ENCODE results near the gene SAT2. TPM values are rescaled to one million over a fixed set of nuclear protein-coding genes. Genes with fewer than 3 reads are reported as not detected.
A peak's percentile ranks its signal among the peaks of the same experiment; 100 is the strongest.

SAT2 gene
- total and polyA plus RNA-seq, 2 experiments from 2014 or later: 56.7 to 69.4 TPM

DNA sequence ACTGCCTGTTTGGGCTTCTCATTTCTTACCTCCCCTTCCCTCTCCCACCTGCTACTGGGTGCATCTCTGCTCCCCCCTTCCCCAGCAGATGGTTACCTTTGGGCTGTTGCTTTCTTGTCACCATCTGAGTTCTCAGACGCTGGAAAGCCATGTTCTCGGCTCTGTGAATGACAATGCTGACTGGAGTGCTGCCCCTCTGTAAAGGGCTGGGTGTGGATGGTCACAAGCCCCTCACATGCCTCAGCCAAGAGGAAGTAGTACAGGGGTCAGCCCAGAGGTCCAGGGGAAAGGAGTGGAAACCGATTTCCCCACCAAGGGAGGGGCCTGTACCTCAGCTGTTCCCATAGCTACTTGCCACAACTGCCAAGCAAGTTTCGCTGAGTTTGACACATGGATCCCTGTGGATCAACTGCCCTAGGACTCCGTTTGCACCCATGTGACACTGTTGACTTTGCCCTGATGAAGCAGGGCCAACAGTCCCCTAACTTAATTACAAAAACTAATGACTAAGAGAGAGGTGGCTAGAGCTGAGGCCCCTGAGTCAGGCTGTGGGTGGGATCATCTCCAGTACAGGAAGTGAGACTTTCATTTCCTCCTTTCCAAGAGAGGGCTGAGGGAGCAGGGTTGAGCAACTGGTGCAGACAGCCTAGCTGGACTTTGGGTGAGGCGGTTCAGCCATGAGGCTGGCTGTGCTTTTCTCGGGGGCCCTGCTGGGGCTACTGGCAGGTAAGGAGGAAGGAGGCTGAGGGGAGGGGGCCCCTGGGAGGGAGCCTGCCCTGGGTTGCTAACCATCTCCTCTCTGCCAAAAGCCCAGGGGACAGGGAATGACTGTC, 48.4 kb downstream of the SAT2 start, which contains the start of gene CD68:
Gene CD68 (plus strand): TSS at position 638 of the 833 bp plus-strand sequence. CDS start 40 bp downstream, at position 678.
- peaks cover 42% of the 10 kb centered on the region for H3K36me3 ChIP-seq (ENCODE audit: insufficient read depth)
- Mint-ChIP-seq H3K4me1 (peaks cover 72% of the 10 kb centered on the region), H3K9me3 (peaks cover 7% of the 10 kb centered on the region; the same call in 2 of the 3 replicates), H3K27me3 (ENCODE audit: insufficient read depth, low read depth, poor library complexity) (peaks cover 58% of the 10 kb centered on the region), H3K27ac (peak within 1 kb of the TSS; percentile 88), H3K4me3 (peak within 1 kb of the TSS; percentile 40; the same call in 2 of the 3 replicates), H3K36me3 (ENCODE audit: low read depth) (peaks cover 80% of the 10 kb centered on the region)
- TF ChIP-seq EZH2 (IDR thresholded peaks at IDR 0.05; ENCODE audit: low read depth, unreplicated experiment) (no peak), POLR2AphosphoS5 (IDR thresholded peaks at IDR 0.05; ENCODE audit: low read depth) (peak; percentile 92)
- H3K9me2 ChIP-seq (ENCODE audit: insufficient read depth): no peaks in the 10 kb centered on the region; the same call in 1 of the 2 replicates
- H3K4me2 ChIP-seq: no peak within 1 kb of the TSS
- no peaks in the 10 kb centered on the region for H3K27me3 ChIP-seq (ENCODE audit: insufficient read depth)
- peak; percentile 29 for ATAC-seq
- H3K27ac ChIP-seq (ENCODE audit: low read depth): peak within 1 kb of the TSS; percentile 79; the same call in 1 of the 2 replicates
- peaks cover 46% of the 10 kb centered on the region for H3K79me2 ChIP-seq (replicated peaks; ENCODE audit: insufficient read depth)
- H2AFZ ChIP-seq: no peak within 1 kb of the TSS
- H4K20me1 ChIP-seq (replicated peaks; ENCODE audit: insufficient read depth): peaks cover 35% of the 10 kb centered on the region
- peaks cover 75% of the 10 kb centered on the region for H3F3A ChIP-seq (replicated peaks; ENCODE audit: low read depth)
- peak; percentile 73 for DNase-seq (ENCODE audit: low spot score)
- no peak within 1 kb of the TSS for H3K4me3 ChIP-seq
- H3K4me1 ChIP-seq (ENCODE audit: insufficient read depth): peaks cover 39% of the 10 kb centered on the region

DNA sequence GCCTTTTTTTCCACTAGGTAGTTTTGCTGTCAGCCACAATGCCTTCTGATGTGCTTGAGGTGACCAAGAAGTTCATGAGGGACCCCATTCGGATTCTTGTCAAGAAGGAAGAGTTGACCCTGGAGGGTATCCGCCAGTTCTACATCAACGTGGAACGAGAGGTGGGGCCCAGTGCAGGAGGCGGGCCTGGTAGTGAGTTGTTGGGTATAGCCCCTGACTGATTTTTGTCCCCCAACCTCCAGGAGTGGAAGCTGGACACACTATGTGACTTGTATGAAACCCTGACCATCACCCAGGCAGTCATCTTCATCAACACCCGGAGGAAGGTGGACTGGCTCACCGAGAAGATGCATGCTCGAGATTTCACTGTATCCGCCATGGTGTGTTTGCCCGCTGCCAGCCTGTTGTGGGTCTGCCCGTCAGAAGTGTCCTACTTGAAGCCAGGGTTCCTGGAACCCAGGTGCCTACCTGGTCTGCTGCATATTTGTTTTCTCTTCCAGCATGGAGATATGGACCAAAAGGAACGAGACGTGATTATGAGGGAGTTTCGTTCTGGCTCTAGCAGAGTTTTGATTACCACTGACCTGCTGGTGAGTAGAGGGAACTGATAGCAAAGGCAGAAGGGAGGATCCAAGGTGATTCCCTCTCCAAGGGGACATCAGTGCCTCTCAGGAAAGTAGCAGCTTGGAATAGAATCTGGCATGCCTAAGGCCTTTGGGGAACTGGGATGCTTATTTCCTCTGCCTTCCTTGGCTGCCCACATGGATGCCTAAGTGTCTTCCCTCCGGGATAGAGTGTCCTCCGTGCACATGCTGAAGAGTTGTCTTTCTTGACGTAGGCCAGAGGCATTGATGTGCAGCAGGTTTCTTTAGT, 50.1 kb downstream of the SAT2 start:
- Mint-ChIP-seq H3K27me3 (ENCODE audit: insufficient read depth, low read depth, poor library complexity) (peaks cover 62% of the 10 kb centered on the region), H3K36me3 (ENCODE audit: low read depth) (peaks cover 93% of the 10 kb centered on the region), H3K4me1 (peaks cover 70% of the 10 kb centered on the region), H3K27ac (peak overlapping the region; percentile 64), H3K9me3 (peaks cover 16% of the 10 kb centered on the region; the same call in 2 of the 3 replicates), H3K4me3 (peak overlapping the region; percentile 90; the same call in 1 of the 3 replicates)
- H3K79me2 ChIP-seq (replicated peaks; ENCODE audit: insufficient read depth): peaks cover 59% of the 10 kb centered on the region
- H3K4me2 ChIP-seq: no peak overlapping the region
- peaks cover 82% of the 10 kb centered on the region for H3F3A ChIP-seq (replicated peaks; ENCODE audit: low read depth)
- DNase-seq (ENCODE audit: low spot score) (no peak), ATAC-seq (no peak)
- H3K9me2 ChIP-seq (ENCODE audit: insufficient read depth): no peaks in the 10 kb centered on the region
- H3K36me3 ChIP-seq (ENCODE audit: insufficient read depth): peaks cover 46% of the 10 kb centered on the region
- peak overlapping the region; percentile 97 for H3K27ac ChIP-seq (ENCODE audit: low read depth)
- H4K20me1 ChIP-seq (replicated peaks; ENCODE audit: insufficient read depth): peaks cover 40% of the 10 kb centered on the region
- no peak overlapping the region for H2AFZ ChIP-seq
- H3K4me1 ChIP-seq (ENCODE audit: insufficient read depth): peaks cover 40% of the 10 kb centered on the region
- no peak overlapping the region for H3K4me3 ChIP-seq
- TF ChIP-seq, protein P1, sequence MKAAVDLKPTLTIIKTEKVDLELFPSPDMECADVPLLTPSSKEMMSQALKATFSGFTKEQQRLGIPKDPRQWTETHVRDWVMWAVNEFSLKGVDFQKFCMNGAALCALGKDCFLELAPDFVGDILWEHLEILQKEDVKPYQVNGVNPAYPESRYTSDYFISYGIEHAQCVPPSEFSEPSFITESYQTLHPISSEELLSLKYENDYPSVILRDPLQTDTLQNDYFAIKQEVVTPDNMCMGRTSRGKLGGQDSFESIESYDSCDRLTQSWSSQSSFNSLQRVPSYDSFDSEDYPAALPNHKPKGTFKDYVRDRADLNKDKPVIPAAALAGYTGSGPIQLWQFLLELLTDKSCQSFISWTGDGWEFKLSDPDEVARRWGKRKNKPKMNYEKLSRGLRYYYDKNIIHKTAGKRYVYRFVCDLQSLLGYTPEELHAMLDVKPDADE (IDR thresholded peaks at IDR 0.05): no peak
- TF ChIP-seq POLR2AphosphoS5 (IDR thresholded peaks at IDR 0.05; ENCODE audit: low read depth): peak; percentile 20; the same call in 1 of the 2 replicates
- TF ChIP-seq, protein P2, sequence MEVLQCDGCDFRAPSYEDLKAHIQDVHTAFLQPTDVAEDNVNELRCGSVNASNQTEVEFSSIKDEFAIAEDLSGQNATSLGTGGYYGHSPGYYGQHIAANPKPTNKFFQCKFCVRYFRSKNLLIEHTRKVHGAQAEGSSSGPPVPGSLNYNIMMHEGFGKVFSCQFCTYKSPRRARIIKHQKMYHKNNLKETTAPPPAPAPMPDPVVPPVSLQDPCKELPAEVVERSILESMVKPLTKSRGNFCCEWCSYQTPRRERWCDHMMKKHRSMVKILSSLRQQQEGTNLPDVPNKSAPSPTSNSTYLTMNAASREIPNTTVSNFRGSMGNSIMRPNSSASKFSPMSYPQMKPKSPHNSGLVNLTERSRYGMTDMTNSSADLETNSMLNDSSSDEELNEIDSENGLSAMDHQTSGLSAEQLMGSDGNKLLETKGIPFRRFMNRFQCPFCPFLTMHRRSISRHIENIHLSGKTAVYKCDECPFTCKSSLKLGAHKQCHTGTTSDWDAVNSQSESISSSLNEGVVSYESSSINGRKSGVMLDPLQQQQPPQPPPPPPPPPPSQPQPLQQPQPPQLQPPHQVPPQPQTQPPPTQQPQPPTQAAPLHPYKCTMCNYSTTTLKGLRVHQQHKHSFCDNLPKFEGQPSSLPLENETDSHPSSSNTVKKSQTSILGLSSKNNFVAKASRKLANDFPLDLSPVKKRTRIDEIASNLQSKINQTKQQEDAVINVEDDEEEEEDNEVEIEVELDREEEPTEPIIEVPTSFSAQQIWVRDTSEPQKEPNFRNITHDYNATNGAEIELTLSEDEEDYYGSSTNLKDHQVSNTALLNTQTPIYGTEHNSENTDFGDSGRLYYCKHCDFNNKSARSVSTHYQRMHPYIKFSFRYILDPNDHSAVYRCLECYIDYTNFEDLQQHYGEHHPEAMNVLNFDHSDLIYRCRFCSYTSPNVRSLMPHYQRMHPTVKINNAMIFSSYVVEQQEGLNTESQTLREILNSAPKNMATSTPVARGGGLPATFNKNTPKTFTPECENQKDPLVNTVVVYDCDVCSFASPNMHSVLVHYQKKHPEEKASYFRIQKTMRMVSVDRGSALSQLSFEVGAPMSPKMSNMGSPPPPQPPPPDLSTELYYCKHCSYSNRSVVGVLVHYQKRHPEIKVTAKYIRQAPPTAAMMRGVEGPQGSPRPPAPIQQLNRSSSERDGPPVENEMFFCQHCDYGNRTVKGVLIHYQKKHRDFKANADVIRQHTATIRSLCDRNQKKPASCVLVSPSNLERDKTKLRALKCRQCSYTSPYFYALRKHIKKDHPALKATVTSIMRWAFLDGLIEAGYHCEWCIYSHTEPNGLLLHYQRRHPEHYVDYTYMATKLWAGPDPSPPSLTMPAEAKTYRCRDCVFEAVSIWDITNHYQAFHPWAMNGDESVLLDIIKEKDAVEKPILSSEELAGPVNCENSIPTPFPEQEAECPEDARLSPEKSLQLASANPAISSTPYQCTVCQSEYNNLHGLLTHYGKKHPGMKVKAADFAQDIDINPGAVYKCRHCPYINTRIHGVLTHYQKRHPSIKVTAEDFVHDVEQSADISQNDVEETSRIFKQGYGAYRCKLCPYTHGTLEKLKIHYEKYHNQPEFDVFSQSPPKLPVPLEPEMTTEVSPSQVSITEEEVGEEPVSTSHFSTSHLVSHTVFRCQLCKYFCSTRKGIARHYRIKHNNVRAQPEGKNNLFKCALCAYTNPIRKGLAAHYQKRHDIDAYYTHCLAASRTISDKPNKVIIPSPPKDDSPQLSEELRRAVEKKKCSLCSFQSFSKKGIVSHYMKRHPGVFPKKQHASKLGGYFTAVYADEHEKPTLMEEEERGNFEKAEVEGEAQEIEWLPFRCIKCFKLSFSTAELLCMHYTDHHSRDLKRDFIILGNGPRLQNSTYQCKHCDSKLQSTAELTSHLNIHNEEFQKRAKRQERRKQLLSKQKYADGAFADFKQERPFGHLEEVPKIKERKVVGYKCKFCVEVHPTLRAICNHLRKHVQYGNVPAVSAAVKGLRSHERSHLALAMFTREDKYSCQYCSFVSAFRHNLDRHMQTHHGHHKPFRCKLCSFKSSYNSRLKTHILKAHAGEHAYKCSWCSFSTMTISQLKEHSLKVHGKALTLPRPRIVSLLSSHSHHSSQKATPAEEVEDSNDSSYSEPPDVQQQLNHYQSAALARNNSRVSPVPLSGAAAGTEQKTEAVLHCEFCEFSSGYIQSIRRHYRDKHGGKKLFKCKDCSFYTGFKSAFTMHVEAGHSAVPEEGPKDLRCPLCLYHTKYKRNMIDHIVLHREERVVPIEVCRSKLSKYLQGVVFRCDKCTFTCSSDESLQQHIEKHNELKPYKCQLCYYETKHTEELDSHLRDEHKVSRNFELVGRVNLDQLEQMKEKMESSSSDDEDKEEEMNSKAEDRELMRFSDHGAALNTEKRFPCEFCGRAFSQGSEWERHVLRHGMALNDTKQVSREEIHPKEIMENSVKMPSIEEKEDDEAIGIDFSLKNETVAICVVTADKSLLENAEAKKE (CRISPR knock-in tag; IDR thresholded peaks at IDR 0.05): no peak
- no peaks in the 10 kb centered on the region for H3K27me3 ChIP-seq (ENCODE audit: insufficient read depth)

Data from GM23338 (cell line).